Measurements from ENCODE around the gene KIAA1671.

DNA sequence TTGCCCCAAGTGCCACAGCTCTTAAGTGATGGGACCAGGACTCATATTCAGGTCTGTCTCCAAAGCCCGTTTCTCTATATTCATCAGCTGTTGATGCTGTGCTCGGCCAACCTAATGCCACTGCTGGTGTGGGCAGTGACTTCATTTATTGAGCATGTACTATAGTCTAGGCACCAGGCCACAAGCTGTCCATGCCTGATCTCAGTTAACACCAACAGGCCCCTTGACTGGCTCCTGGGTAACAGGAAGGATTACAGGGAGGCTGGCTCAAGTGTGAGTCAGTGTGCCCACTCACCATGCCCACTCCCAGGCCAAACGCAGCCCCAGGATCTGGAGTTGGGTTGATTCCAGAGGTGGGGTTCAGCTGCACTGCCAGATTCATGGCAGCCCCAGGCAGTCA lies 258.3 kb downstream of the KIAA1671 start:
- TF ChIP-seq POLR2A (IDR thresholded peaks at IDR 0.05), result no peak
- TF ChIP-seq, protein P1, sequence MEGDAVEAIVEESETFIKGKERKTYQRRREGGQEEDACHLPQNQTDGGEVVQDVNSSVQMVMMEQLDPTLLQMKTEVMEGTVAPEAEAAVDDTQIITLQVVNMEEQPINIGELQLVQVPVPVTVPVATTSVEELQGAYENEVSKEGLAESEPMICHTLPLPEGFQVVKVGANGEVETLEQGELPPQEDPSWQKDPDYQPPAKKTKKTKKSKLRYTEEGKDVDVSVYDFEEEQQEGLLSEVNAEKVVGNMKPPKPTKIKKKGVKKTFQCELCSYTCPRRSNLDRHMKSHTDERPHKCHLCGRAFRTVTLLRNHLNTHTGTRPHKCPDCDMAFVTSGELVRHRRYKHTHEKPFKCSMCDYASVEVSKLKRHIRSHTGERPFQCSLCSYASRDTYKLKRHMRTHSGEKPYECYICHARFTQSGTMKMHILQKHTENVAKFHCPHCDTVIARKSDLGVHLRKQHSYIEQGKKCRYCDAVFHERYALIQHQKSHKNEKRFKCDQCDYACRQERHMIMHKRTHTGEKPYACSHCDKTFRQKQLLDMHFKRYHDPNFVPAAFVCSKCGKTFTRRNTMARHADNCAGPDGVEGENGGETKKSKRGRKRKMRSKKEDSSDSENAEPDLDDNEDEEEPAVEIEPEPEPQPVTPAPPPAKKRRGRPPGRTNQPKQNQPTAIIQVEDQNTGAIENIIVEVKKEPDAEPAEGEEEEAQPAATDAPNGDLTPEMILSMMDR (IDR thresholded peaks at IDR 0.05), result no peak
